GM19025 (cell line): ENCODE results near the gene SVIL.
"Not testable (repeated sequence)": the region's sequence is repeated elsewhere in the genome, so short reads cannot be mapped to it uniquely, and the experiment has no call there.

Source experiments
- ATAC-seq: cut with Tn5 transposase; IDR thresholded peaks from one replicate; pipeline ENCODE4 v1.9.1; 2021; ENCODE audit warnings: mild to moderate bottlenecking, low read depth, moderate library complexity; ENCODE audit not compliant: unreplicated experiment

The SVIL gene

GRCh38 chr10:29495366-29495765 lies 139.4 kb downstream of the SVIL start:
- ATAC-seq = no peak

- ATAC-seq = no peak
These were observed 141.1 kb downstream of the SVIL start for GRCh38 chr10:29493697-29494096.

GRCh38 chr10:29492774-29493173 lies 142.0 kb downstream of the SVIL start:
- ATAC-seq = no peak

- ATAC-seq = no peak
These were observed 142.9 kb downstream of the SVIL start for GRCh38 chr10:29491918-29492317.

- not testable (repeated sequence) for ATAC-seq
These were observed 143.9 kb downstream of the SVIL start for GRCh38 chr10:29490781-29491280.

GRCh38 chr10:29488471-29488870 lies 146.3 kb downstream of the SVIL start:
- not testable (repeated sequence) for ATAC-seq

GRCh38 chr10:29487884-29488266 lies 146.9 kb downstream of the SVIL start:
- ATAC-seq = not testable (repeated sequence)

- ATAC-seq = not testable (repeated sequence)
These were observed 147.5 kb downstream of the SVIL start for GRCh38 chr10:29487032-29487883.

GRCh38 chr10:29486433-29486832 lies 148.3 kb downstream of the SVIL start:
- no peak for ATAC-seq

- not testable (repeated sequence) for ATAC-seq
These were observed 150.1 kb downstream of the SVIL start for GRCh38 chr10:29484677-29485076.

- no peak for ATAC-seq
These were observed 152.0 kb downstream of the SVIL start for GRCh38 chr10:29482591-29483431.

- no peak for ATAC-seq
These were observed 152.8 kb downstream of the SVIL start for GRCh38 chr10:29481906-29482440.

GRCh38 chr10:29479981-29480954 lies 154.5 kb downstream of the SVIL start:
- ATAC-seq = no peak

- no peak for ATAC-seq
These were observed 155.5 kb downstream of the SVIL start for GRCh38 chr10:29479081-29479925.

GRCh38 chr10:29473406-29474100 lies 161.2 kb downstream of the SVIL start:
- ATAC-seq = no peak

- ATAC-seq = no peak
These were observed 161.7 kb downstream of the SVIL start for GRCh38 chr10:29473087-29473356.

GRCh38 chr10:29472301-29473086 lies 162.3 kb downstream of the SVIL start:
- no peak for ATAC-seq

GRCh38 chr10:29471544-29471859 lies 163.3 kb downstream of the SVIL start:
- ATAC-seq = no peak
